ENCODE measurements around the gene CNPY4. TPM values are rescaled to one million over a fixed set of nuclear protein-coding genes. Genes with fewer than 3 reads are reported as not detected.

Gene CNPY4
- total RNA-seq, 2 donors from 2014 or later = 15.0 to 21.6 TPM

DNA sequence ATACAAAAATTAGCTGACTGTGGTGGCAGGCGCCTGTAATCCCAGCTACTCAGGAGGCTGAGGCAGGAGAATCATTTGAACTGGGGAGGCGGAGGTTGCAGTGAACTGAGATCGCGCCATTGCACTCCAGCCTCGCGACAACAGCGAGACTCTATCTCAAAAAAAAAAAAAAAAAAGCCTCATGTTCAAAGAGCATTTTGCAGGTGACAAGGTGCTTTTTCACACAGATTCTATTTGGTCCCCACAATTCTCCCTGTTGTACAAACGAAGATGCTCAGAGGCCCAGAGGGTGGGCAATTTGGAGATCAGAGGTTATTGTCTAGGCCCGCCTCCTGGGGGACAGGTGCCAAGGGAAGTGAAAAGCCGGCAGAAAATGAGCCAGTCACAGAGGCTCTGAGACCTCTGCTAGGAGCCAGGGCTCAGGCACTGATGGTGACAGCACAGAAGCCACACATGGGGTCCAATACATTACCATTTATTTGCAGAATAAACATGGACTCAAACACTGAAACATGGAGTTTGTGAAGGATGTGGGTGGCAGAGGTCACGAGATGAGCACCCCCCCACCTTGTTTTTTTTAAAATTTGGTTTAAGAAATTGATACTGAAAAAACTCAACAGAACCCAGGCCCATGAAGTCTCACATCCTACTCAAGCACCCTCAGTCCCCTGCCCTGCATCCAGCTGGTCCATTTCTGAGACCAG is 49.9 kb downstream of the CNPY4 start:
- no peak for ATAC-seq (replicated peaks)
- Mint-ChIP-seq H3K4me1 (peaks cover 43% of the 10 kb centered on the region), H3K36me3 (ENCODE audit: low read depth) (no peaks in the 10 kb centered on the region), H3K4me3 (peak overlapping the region; percentile 92), H3K9me3 (no peaks in the 10 kb centered on the region), H3K27me3 (peaks cover 5% of the 10 kb centered on the region), H3K27ac (no peak overlapping the region)

DNA sequence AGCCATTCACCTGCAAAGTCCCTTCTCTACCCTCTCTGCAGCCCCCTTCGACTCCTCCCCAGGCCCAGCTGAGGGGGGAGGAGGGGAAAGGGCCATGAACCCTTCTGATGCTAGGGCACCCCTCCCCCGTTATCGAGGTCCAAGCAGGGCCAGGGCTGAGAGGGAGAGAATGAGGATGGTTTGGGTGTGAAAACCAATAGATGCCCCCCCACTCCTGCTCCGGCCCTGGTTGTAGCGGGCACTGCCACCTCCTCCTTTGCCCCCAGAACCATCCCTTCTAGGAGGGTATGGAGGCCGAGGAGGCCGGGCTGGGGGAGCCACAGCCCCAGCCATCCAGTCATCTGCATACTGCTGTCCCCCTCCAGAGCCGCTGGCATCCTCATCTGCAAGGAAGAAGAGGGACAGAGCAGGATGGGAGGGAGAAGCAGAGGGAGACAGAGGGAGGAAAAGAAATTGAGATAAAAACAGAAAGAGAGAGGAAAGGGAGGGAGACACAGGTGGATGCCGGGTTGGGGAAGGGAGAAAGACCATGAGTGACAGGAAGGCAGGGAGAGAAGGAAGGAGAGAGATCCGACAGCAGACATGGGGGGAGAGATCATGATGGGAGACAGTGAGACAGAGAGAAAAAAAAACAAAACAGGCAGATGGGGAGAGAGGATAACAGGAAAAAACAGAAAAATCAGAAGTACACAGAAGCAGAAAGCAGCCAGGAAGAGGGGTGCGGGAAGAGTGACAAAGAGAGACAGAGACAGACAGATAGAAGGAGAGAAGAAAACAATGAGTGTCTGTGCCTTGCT is 50.9 kb downstream of the CNPY4 start:
- no peaks in the 10 kb centered on the region for H3K9me3 Mint-ChIP-seq
- H3K4me3 Mint-ChIP-seq = peak overlapping the region; percentile 92
- no peak overlapping the region for H3K27ac Mint-ChIP-seq
- ATAC-seq (replicated peaks) = no peak
- no peaks in the 10 kb centered on the region for H3K36me3 Mint-ChIP-seq (ENCODE audit: low read depth)
- H3K27me3 Mint-ChIP-seq = peaks cover 5% of the 10 kb centered on the region
- peaks cover 49% of the 10 kb centered on the region for H3K4me1 Mint-ChIP-seq

DNA sequence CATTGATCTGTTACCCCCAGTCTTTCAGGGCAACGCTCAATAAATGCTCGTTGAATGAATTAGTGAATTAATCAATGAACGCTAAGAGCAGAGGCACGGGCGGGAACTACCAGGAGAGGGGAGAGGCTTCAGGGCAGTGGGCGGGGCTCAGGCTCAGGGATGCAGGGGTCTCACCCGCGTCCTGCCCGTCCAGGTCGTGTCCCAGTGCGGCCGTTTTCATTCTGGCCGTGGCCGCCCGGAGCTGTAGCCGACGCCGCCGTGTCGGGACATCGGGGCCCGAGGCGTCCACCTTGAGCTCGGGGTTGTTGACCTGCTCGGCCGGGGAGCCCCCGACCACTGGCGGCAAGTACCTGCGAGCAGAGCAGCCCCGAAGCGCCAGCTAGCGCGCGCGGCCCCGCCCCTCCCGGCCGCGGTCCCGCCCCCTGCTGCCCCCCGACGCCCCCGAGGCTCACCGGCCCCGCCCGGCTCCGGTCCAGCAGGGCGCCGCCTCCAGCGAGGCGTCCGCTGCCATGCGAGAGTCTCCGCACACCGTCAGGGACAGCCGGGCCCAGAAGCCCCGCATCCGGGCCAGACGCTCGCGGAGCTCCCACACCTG is 51.8 kb downstream of the CNPY4 start:
- H3K27ac Mint-ChIP-seq = no peak overlapping the region
- H3K4me1 Mint-ChIP-seq = peaks cover 49% of the 10 kb centered on the region
- H3K9me3 Mint-ChIP-seq = no peaks in the 10 kb centered on the region
- H3K36me3 Mint-ChIP-seq (ENCODE audit: low read depth) = no peaks in the 10 kb centered on the region
- peaks cover 5% of the 10 kb centered on the region for H3K27me3 Mint-ChIP-seq
- peak; percentile 48 for ATAC-seq (replicated peaks)
- H3K4me3 Mint-ChIP-seq = peak overlapping the region; percentile 92

DNA sequence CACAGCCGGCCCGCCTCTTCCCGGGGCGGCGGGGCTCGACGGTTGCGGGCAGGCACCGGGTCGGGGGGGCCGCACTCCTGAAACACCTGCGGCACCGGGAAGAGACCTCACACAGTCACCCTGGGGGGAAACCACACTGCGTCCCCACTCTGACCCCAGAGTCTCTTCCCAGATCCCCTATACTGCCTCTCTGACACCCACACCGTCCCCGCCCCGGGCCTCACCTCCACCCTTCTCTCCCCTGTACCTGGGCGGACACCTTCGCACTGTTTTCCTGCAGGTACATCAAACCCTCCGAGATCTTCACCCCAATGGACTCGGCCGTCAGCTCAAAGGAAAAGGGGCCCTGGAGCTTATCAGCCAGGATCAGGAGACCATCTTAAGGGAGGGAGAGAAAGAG is 52.4 kb downstream of the CNPY4 start:
- Mint-ChIP-seq H3K9me3 (no peaks in the 10 kb centered on the region), H3K27ac (no peak overlapping the region), H3K4me1 (peaks cover 42% of the 10 kb centered on the region), H3K4me3 (peak overlapping the region; percentile 70), H3K27me3 (peaks cover 5% of the 10 kb centered on the region), H3K36me3 (ENCODE audit: low read depth) (no peaks in the 10 kb centered on the region)
- peak; percentile 19 for ATAC-seq (replicated peaks)

DNA sequence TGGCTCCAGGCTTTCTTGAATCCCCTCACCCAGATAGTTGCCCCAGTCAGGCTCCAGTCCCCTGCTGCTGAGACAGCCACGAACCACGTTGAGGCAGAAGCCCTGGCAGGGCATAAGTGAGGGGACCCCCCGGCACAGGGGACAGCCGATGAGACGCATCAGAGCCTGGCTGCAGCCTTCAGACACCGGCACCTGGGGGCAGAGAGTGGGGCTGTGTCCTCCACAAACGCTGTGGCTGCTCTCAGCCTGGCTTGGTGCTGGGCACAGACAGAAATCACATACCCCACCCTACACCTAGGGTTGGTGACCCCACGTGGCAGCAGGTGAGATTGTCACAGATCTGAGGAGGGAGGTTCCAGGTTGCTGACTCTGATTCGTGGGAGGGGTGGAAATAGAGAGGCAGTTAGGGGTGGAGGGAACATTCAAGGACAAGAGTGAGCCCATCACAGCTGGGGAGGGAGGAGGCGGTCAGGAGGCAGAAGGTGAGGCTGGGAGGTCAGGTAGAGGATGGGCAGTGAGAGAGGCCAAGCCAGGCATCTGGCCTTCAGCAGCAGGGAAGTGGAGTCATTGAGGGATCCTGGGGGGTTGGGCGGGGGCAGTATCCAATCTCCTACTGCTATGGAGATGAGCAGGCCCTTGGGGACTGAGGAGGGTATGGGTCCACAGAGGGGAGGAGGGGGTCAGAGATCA is 54.5 kb downstream of the CNPY4 start:
- ATAC-seq (replicated peaks) = no peak
- Mint-ChIP-seq H3K27me3 (peaks cover 5% of the 10 kb centered on the region), H3K27ac (peak overlapping the region; percentile 37), H3K4me1 (peaks cover 22% of the 10 kb centered on the region), H3K9me3 (no peaks in the 10 kb centered on the region), H3K36me3 (ENCODE audit: low read depth) (no peaks in the 10 kb centered on the region), H3K4me3 (no peak overlapping the region)

DNA sequence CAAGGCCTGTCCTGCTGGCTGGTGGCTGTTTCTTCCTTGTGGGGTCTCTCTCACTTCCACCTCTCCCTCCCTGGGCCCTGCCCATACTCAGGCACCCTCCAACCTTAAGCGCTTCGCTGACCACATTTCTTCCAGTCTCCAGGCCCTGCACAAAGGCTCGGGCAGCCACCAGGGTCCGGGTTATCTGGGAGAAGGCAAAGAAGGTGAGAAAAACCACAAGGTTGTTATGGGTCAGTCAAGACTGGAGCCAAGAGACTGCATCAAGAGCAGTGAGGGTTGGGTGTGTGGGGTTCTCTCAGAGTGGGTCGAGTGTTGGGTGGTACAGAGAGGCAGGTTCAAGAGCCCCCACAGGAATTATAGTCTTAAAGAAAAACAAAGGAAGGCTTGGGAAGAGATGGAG is 55.1 kb downstream of the CNPY4 start:
- ATAC-seq (replicated peaks) = no peak
- Mint-ChIP-seq H3K4me3 (no peak overlapping the region), H3K27ac (no peak overlapping the region), H3K4me1 (peaks cover 22% of the 10 kb centered on the region), H3K36me3 (ENCODE audit: low read depth) (no peaks in the 10 kb centered on the region), H3K9me3 (no peaks in the 10 kb centered on the region), H3K27me3 (peaks cover 5% of the 10 kb centered on the region)

Other genes starting within 250 kb of the CNPY4 start
- under 1 TPM; 0.39 to 0.82 TPM for gene OR2AE1, start 242.6 kb upstream of the CNPY4 start, total RNA-seq
- 10 to 100 TPM; 27.2 to 29.9 TPM for gene TRIM4, start 200.1 kb upstream of the CNPY4 start, total RNA-seq
- gene GJC3, start 190.0 kb upstream of the CNPY4 start, total RNA-seq = not detected
- under 1 TPM; 0.19 to 0.43 TPM for gene AZGP1, start 143.6 kb upstream of the CNPY4 start, total RNA-seq
- 10 to 100 TPM; 42.2 to 74.6 TPM for gene ZKSCAN1, start 104.0 kb upstream of the CNPY4 start, total RNA-seq
- 1 to 10 TPM; 3.7 to 6.5 TPM for gene ZSCAN21, start 69.9 kb upstream of the CNPY4 start, total RNA-seq
- gene ZNF3, start 37.9 kb upstream of the CNPY4 start, total RNA-seq = 10 to 100 TPM; 16.9 to 17.1 TPM
- 100 to 1,000 TPM in 1 of 2 donors, 10 to 100 TPM in 1; 79.1 to 108 TPM for gene COPS6, start 30.7 kb upstream of the CNPY4 start, total RNA-seq
- 100 to 1,000 TPM; 205 to 388 TPM for gene MCM7, start 18.2 kb upstream of the CNPY4 start, total RNA-seq
- 10 to 100 TPM in 1 of 2 donors, 1 to 10 TPM in 1; 8.2 to 12.7 TPM for gene AP4M1, start 18.0 kb upstream of the CNPY4 start, total RNA-seq
- 10 to 100 TPM; 29.6 to 55.0 TPM for gene TAF6, start 276 bp upstream of the CNPY4 start, total RNA-seq
- gene MBLAC1, start 7.3 kb downstream of the CNPY4 start, total RNA-seq = 1 to 10 TPM; 3.8 to 4.2 TPM
- 100 to 1,000 TPM; 129 to 132 TPM for gene LAMTOR4, start 29.3 kb downstream of the CNPY4 start, total RNA-seq
- gene TRAPPC14, start 39.1 kb downstream of the CNPY4 start, total RNA-seq = 10 to 100 TPM; 15.4 to 22.1 TPM
- gene GAL3ST4, start 49.0 kb downstream of the CNPY4 start, total RNA-seq = 1 to 10 TPM; 1.1 to 3.9 TPM
- gene GPC2, start 57.7 kb downstream of the CNPY4 start, total RNA-seq = 1 to 10 TPM; 2.8 to 4.9 TPM
- gene STAG3, start 58.3 kb downstream of the CNPY4 start, total RNA-seq = 10 to 100 TPM in 1 of 2 donors, 1 to 10 TPM in 1; 7.8 to 22.1 TPM
- gene PVRIG, start 100.3 kb downstream of the CNPY4 start, total RNA-seq = 10 to 100 TPM; 16.1 to 28.5 TPM
- gene SPDYE3, start 188.1 kb downstream of the CNPY4 start, total RNA-seq = not detected
- 10 to 100 TPM; 36.5 to 63.4 TPM for gene PILRB, start 238.5 kb downstream of the CNPY4 start, total RNA-seq

All from activated T-helper 17 cell treated with anti-CD3 and anti-CD28 coated beads, Interleukin-2, amount 50 U/mL, for 72 hours (primary cell).